NCI-H2196 treated with DMSO at 0.1 percent for 48 hours (cell line): ENCODE results near the gene TOMT.

Source experiments
- DNase-seq: peaks from one replicate; lab custom pipeline; 2025; ENCODE audit not compliant: unreplicated experiment; lab: John Stamatoyannopoulos, UW

Gene TOMT

GRCh38 chr11:72085621-72086351 lies 19.9 kb upstream of the TOMT start:
- DNase-seq, result peak; percentile 71

GRCh38 chr11:72088076-72088808 lies 17.5 kb upstream of the TOMT start:
- no peak for DNase-seq

- peak; percentile 37 for DNase-seq
Measured at GRCh38 chr11:72091292-72091691, 14.4 kb upstream of the TOMT start.

- no peak for DNase-seq
Measured at GRCh38 chr11:72098741-72099140, 7.0 kb upstream of the TOMT start.

GRCh38 chr11:72100009-72100408 lies 5.7 kb upstream of the TOMT start:
- no peak for DNase-seq

GRCh38 chr11:72100462-72100861 lies 5.3 kb upstream of the TOMT start:
- no peak for DNase-seq

GRCh38 chr11:72102162-72102561 lies 3.6 kb upstream of the TOMT start:
- DNase-seq, result no peak

GRCh38 chr11:72102631-72102945 lies 3.1 kb upstream of the TOMT start:
- no peak for DNase-seq

- DNase-seq, result peak; percentile 95
Measured at GRCh38 chr11:72102946-72103753, 2.6 kb upstream of the TOMT start, which contains the start of gene LAMTOR1. Gene LAMTOR1 (minus strand): TSS chr11:72103297. CDS start chr11:72103224, 73 bp downstream.

- DNase-seq, result no peak
Measured at GRCh38 chr11:72103754-72104167, 2.0 kb upstream of the TOMT start.

GRCh38 chr11:72111300-72112142 lies 5.8 kb downstream of the TOMT start:
- no peak for DNase-seq

GRCh38 chr11:72112143-72112977 lies 6.6 kb downstream of the TOMT start, which contains the start of gene ANAPC15:
Gene ANAPC15 (minus strand): TSS chr11:72112695. CDS start chr11:72111276, 1,419 bp downstream.
- DNase-seq, result peak; percentile 99

- DNase-seq, result no peak
Measured at GRCh38 chr11:72112978-72113808, 7.5 kb downstream of the TOMT start.

- no peak for DNase-seq
Measured at GRCh38 chr11:72114570-72114969, 8.8 kb downstream of the TOMT start.

GRCh38 chr11:72116019-72116755 lies 10.5 kb downstream of the TOMT start:
- no peak for DNase-seq

GRCh38 chr11:72119198-72119597 lies 13.5 kb downstream of the TOMT start:
- no peak for DNase-seq

- DNase-seq, result no peak
Measured at GRCh38 chr11:72120930-72121329, 15.2 kb downstream of the TOMT start.

GRCh38 chr11:72122607-72123006 lies 16.9 kb downstream of the TOMT start:
- DNase-seq, result no peak
